HG03196 (cell line): ENCODE data around the gene AFF4.
A peak's percentile ranks its signal among the peaks of the same experiment; 100 is the strongest.

Experiments
- ATAC-seq: cut with Tn5 transposase; IDR thresholded peaks from one replicate; pipeline ENCODE4 v1.9.1; 2021; ENCODE audit not compliant: unreplicated experiment

Gene AFF4

GRCh38 chr5:132829742-132830435 is 133.5 kb downstream of the AFF4 start:
- peak; percentile 56 for ATAC-seq

DNA sequence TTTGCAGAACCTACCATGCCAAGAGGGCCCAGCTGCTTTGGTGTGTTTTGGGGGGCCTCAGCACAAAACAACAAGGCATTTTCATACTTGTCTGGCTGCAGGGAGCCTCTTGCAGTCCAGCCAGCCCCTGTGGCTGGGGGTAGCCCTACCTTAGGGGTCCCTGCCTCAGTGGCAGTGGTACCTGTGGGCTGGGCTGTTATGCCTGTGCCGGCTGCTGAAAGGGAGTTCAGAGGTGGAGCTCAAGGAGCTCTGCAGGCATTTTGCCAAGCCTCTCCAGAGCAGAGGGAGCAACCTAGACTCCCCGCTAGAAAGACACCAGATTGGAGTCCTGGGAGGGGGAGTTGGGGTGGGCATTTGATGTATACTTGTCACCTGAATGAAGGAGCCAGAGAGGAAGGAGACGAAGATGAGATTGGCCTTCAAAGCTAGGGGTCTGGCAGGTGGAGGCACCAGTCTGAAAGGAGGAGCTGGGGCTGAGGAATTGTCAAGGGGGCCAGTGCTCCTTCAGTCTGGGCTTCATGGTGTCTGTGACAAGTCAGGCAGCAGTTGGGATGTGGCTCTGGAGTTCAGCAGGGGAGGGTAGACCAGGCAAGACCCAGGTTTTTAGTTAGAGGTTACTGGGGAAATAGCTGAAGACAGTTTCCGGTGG is 134.5 kb downstream of the AFF4 start:
- no peak for ATAC-seq

DNA sequence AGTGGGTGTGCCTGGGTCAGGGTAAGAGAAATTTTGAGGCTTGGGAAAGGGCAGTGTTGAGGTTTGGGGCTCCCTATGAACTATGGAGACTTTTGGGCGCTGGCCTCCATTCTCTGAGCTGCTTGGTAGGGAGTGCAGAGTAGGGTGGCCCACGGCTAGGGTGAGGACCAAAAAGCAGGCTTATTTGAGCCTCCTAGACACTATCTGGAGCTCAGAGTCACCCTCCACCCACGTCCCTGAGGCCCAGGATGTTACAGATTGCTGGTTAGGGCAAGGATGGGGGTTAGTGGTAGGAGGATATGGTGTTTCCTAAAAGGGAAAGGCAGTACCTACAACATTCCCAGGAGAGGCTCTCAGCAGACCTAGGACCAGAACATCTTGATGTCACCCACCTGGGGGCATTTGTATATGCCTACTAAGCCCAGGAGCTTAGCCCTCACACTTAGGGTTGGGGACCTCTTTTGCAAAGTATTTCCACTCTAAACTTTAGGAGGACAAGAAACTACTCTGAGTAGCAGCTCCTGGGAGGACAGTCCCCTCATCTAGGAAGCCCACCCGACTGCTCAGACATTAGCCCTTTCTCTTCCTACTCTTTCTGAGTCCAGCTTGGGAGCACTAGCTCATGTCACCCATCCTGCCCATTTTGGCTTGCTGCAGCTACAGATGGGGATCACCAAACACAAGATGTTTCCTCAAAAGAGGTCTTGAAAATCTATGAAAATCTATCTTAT is 135.3 kb downstream of the AFF4 start:
- ATAC-seq, result no peak

DNA sequence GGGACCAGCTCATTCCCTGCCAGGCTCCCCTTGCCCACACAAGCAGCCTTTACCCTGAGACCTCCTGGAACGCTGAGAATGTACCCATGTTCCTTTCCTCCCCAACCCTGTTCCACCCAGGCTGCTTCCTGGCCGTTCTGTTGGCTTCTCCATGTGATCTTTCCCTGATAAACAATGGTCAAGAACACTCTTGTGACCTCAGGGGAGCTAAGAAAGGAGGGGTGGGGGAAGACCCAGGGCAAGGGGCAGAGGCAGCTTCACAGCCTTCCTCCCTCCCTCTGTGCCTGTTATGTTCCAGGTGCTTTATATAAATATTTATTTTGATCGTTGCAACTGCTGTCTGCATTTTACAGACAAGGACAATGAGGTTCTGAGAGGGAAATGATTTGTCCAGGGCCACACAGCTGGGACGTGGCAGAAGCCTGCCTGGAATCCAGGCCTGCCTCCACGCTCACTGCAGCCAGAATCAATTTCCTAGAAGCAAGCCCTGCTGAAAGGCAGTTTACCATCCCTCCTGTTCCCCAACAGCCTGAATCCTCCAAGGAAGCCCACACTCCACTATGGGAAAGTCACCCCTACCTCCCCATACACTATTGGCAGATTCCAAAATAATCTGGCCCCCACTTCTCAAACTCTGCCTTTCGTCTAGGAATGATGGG is 136.9 kb downstream of the AFF4 start:
- ATAC-seq, result no peak

DNA sequence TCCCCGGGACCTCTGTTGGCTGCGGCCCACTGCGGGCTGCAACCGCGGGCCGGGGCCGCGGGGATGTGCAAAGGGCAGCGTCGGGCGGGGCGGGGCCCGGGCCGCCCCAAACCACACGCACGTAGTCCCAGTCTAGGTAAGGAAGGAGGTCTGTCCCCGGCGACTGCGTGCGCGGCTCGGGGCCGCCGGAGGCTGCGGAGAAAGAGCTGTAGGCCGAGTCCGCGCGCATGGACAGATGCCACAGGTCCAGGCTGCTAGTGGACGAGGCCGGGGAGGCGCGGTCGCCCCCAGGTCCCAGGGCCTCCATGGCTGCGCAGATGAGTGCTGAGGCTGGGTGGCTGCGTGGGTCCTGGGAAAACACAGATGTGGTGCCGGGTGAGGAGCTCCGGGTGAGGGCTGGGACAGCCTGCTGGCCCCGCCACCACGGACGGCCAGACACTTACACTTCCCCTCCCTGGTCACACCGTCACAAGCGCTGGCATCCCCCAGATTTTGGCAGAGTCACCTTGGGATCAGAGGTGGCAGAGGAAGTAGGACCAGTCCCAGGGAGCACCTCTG is 137.5 kb downstream of the AFF4 start:
- ATAC-seq, result no peak
